Gastrocnemius medialis (tissue), 4 donors: ENCODE data around the gene AKAP6.

ENCODE experiments used
- CTCF ChIP-seq, 5 experiments: fragments of 450-650 bp in 3 of 5; fragments of 200-600 bp in 2 of 5; sonication (generic) in 2 of 5; IDR thresholded peaks in 4 of 5; conservative IDR thresholded peaks in 1 of 5; 1 replicate in 4 of 5; 2 replicates in 1 of 5; pipeline ENCODE4 v1.5.1; 2016 to 2019; ENCODE audit warnings: antibody characterized with exemption in 5 of 5, mild to moderate bottlenecking in 3 of 5, moderate library complexity in 3 of 5
- POLR2A ChIP-seq, 2 donors: fragments of 450-650 bp; IDR thresholded peaks; one replicate each; pipeline ENCODE4 v1.6.1; 2017; ENCODE audit warnings: antibody characterized with exemption in 2 of 2, mild to moderate bottlenecking in 2 of 2, moderate library complexity in 2 of 2

- TF ChIP-seq CTCF (IDR thresholded peaks at IDR 0.05 in 4 of 5, conservative IDR thresholded peaks at IDR 0.05 in 1 of 5) (no peak), POLR2A (IDR thresholded peaks at IDR 0.05) (no peak)
These were observed 395.9 kb downstream of the AKAP6 start for GRCh38 chr14:32724867-32725471.
